DOHH2 (cell line): Measurements from ENCODE around the gene LINGO1.

ENCODE experiments used
- H3F3A ChIP-seq: fragments of 200-600 bp; sonication (generic), shearing (Covaris generic); 2 replicates; pipeline ENCODE4 v1.6.0; 2016; ENCODE audit warnings: antibody characterized with exemption, mild to moderate bottlenecking; ENCODE audit not compliant: control insufficient read depth, insufficient read depth
- H3K27ac ChIP-seq: fragments of 200-600 bp; sonication (generic); 2 replicates; pipeline ENCODE4 v1.5.1; 2014; ENCODE audit warnings: low read depth, mild to moderate bottlenecking, low read length, moderate library complexity
- H3K27me3 ChIP-seq: fragments of 200-600 bp; sonication (generic); 2 replicates; pipeline ENCODE4 v1.6.1; 2014; ENCODE audit warnings: mild to moderate bottlenecking, low read length, mixed read lengths; ENCODE audit not compliant: control insufficient read depth
- H3K36me3 ChIP-seq: fragments of 200-600 bp; sonication (generic); 2 replicates; pipeline ENCODE4 v1.6.1; 2014; ENCODE audit warnings: mild to moderate bottlenecking, low read length, moderate library complexity, mixed read lengths; ENCODE audit not compliant: control insufficient read depth
- H3K4me1 ChIP-seq: fragments of 200-600 bp; sonication (generic); 2 replicates; pipeline ENCODE4 v1.6.1; 2014; ENCODE audit warnings: mild to moderate bottlenecking, low read length, mixed read lengths; ENCODE audit not compliant: control insufficient read depth
- H3K4me2 ChIP-seq: fragments of 200-600 bp; sonication (generic); 2 replicates; pipeline ENCODE4 v1.6.0; 2014; ENCODE audit warnings: mild to moderate bottlenecking, low read length, moderate library complexity
- H3K4me3 ChIP-seq: fragments of 200-600 bp; sonication (generic); 2 replicates; pipeline ENCODE4 v1.5.1; 2014; ENCODE audit warnings: mild to moderate bottlenecking, low read length, mixed read lengths
- H3K79me2 ChIP-seq: fragments of 200-600 bp; sonication (generic); 2 replicates; pipeline ENCODE4 v1.6.1; 2014; ENCODE audit warnings: mild to moderate bottlenecking, low read length, mixed read lengths; ENCODE audit not compliant: control insufficient read depth
- H3K9me2 ChIP-seq: fragments of 200-600 bp; sonication (generic); replicated peaks from 2 replicates; pipeline ENCODE4 v1.6.1; 2014; ENCODE audit warnings: mild to moderate bottlenecking, low read length, mixed read lengths; ENCODE audit not compliant: control insufficient read depth
- H3K9me3 ChIP-seq: fragments of 200-600 bp; sonication (generic); 2 replicates; pipeline ENCODE4 v1.6.1; 2014; ENCODE audit warnings: antibody characterized with exemption, low read length, mixed read lengths; ENCODE audit not compliant: control insufficient read depth, insufficient read depth
- H4K20me1 ChIP-seq: fragments of 200-600 bp; sonication (generic); 2 replicates; pipeline ENCODE4 v1.6.0; 2014; ENCODE audit warnings: low read depth, mild to moderate bottlenecking, antibody characterized with exemption, low read length, moderate library complexity; ENCODE audit not compliant: control insufficient read depth, insufficient read depth
- CTCF ChIP-seq: fragments of 200-600 bp; sonication (generic); IDR thresholded peaks from one replicate; pipeline ENCODE4 v1.5.1; 2014; ENCODE audit warnings: antibody characterized with exemption, mild to moderate bottlenecking, low read depth, low read length; ENCODE audit not compliant: poor library complexity, severe bottlenecking
- EZH2phosphoT487 ChIP-seq: fragments of 200-600 bp; sonication (generic); IDR thresholded peaks from 2 replicates; pipeline ENCODE4 v1.6.1; 2017; ENCODE audit warnings: borderline replicate concordance, mild to moderate bottlenecking, antibody characterized with exemption, low read length, moderate library complexity, mixed read lengths

LINGO1 gene

DNA sequence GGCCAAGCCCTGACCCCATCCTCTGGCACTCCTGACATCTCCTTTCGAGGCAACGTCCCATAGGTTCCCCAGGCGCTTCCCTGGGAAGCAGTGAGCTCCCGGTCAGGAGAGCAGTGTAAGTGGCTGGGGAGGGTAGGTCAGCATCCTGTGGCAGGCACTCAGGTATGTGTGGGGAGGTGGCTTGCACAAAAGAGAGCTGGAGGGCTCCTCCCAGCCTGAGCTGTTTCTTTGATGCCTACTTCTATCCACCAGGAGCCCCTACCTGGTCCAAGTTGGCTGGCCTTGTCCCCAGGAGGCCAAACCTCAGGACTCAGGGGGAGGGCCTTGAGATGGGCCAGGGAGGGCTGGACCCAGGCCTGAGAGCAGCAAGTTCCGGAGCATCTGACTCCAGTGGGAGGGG, 31.7 kb upstream of the LINGO1 start:
- H4K20me1 ChIP-seq: no peaks in the 10 kb centered on the region
- peaks cover 2% of the 10 kb centered on the region; the same call in 1 of the 2 replicates for H3K27me3 ChIP-seq
- H3K79me2 ChIP-seq: no peaks in the 10 kb centered on the region
- no peak overlapping the region for H3K4me3 ChIP-seq
- H3K9me3 ChIP-seq: no peaks in the 10 kb centered on the region
- H3F3A ChIP-seq: no peaks in the 10 kb centered on the region
- H3K27ac ChIP-seq: no peak overlapping the region
- peaks cover under 1% of the 10 kb centered on the region for H3K4me1 ChIP-seq
- no peaks in the 10 kb centered on the region for H3K9me2 ChIP-seq
- TF ChIP-seq EZH2phosphoT487 (no peak), CTCF (no peak)
- no peak overlapping the region for H3K4me2 ChIP-seq
- no peaks in the 10 kb centered on the region for H3K36me3 ChIP-seq

GRCh38 chr15:77663256-77663655, 30.5 kb upstream of the LINGO1 start:
- H3K36me3 ChIP-seq: no peaks in the 10 kb centered on the region
- no peaks in the 10 kb centered on the region for H3K79me2 ChIP-seq
- H3K4me1 ChIP-seq: no peaks in the 10 kb centered on the region
- no peak overlapping the region for H3K27ac ChIP-seq
- no peaks in the 10 kb centered on the region for H3F3A ChIP-seq
- H3K27me3 ChIP-seq: peaks cover 2% of the 10 kb centered on the region; the same call in 1 of the 2 replicates
- no peak overlapping the region for H3K4me2 ChIP-seq
- TF ChIP-seq EZH2phosphoT487: no peak
- no peak for TF ChIP-seq CTCF
- H3K9me3 ChIP-seq: no peaks in the 10 kb centered on the region
- H3K9me2 ChIP-seq: no peaks in the 10 kb centered on the region
- H4K20me1 ChIP-seq: no peaks in the 10 kb centered on the region
- H3K4me3 ChIP-seq: no peak overlapping the region

- Histone ChIP-seq H3K9me2 (no peaks in the 10 kb centered on the region), H3K4me1 (no peaks in the 10 kb centered on the region), H3K79me2 (no peaks in the 10 kb centered on the region), H3K4me2 (no peak overlapping the region), H3K27me3 (peaks cover 17% of the 10 kb centered on the region), H3K9me3 (no peaks in the 10 kb centered on the region), H3K27ac (no peak overlapping the region), H3K36me3 (no peaks in the 10 kb centered on the region), H4K20me1 (no peaks in the 10 kb centered on the region), H3F3A (no peaks in the 10 kb centered on the region), H3K4me3 (no peak overlapping the region)
- TF ChIP-seq EZH2phosphoT487 (no peak), CTCF (peak; percentile 49)
These were observed 26.9 kb upstream of the LINGO1 start for GRCh38 chr15:77659350-77660321.
